Measurements from ENCODE around the gene BMPR1B. TPM values are rescaled to one million over a fixed set of nuclear protein-coding genes. Genes with fewer than 3 reads are reported as not detected.
"Not testable (repeated sequence)": the region's sequence is repeated elsewhere in the genome, so short reads cannot be mapped to it uniquely, and the experiment has no call there.

Gene BMPR1B
- total and polyA plus RNA-seq, 9 donors, result 6.6 to 21.1 (median 11.7) TPM

DNA sequence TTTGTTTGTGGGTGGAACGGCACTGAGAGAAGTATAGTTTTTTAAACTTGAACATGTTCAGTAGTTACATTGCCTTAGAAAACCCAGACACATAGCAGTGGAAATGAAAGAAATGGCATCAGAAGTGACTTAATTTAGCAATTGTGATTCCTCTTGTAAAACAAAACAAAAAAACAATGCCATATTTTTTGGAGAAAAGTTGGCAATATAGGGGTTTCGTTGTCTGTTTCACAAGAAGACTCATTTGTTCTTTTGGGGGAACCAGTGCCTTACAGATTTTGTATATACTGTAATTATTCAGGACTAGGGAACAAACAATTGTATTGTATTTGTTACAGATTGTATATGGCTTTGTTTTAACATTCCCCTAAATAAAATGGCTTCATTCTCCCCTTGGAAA is 400.3 kb downstream of the BMPR1B start:
- H3K9me3 ChIP-seq (replicated peaks; ENCODE audit: control insufficient read depth, low read depth, low read length), result no peaks in the 10 kb centered on the region
- H3K36me3 ChIP-seq (ENCODE audit: control insufficient read depth, insufficient read depth, low read length), result peaks cover 3% of the 10 kb centered on the region
- no peaks in the 10 kb centered on the region for H3K4me1 ChIP-seq (ENCODE audit: control insufficient read depth, insufficient read depth, low read length)
- WGBS (ENCODE audit: insufficient coverage), result no CpG with 5 or more reads among the region's 2 CpGs
- H3K27me3 ChIP-seq (ENCODE audit: control insufficient read depth, insufficient read depth, low read length), result no peaks in the 10 kb centered on the region
- H3K4me3 ChIP-seq (ENCODE audit: low read length), result no peak overlapping the region
- no peak overlapping the region for H3K27ac ChIP-seq (ENCODE audit: low read length)
- no peak for DNase-seq

DNA sequence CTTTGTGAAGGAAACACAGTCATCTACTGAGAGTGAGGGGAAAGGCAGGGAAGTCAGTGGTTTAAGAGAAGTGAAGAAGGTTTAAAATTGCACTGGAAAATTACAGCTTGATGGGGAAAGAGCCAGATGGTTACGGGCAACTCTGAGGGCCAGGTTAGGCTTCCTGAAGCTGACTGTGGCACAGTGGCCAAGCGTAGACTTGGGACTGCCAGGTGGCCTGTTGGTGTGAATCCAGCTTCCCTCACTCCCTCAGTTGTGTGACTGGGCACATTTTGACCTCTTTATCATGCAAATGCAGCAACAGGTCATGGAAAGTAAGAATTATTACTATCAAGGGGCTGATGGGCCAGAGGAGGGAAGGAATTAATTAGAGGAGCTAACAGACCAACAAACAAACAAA is 400.9 kb downstream of the BMPR1B start:
- WGBS (ENCODE audit: insufficient coverage), result 75% methylated on average over 1 of the region's 2 CpGs
- Histone ChIP-seq H3K36me3 (ENCODE audit: control insufficient read depth, insufficient read depth, low read length) (peaks cover 5% of the 10 kb centered on the region), H3K27me3 (ENCODE audit: control insufficient read depth, insufficient read depth, low read length) (no peaks in the 10 kb centered on the region), H3K4me3 (ENCODE audit: low read length) (no peak overlapping the region), H3K27ac (ENCODE audit: low read length) (no peak overlapping the region), H3K9me3 (replicated peaks; ENCODE audit: control insufficient read depth, low read depth, low read length) (no peaks in the 10 kb centered on the region), H3K4me1 (ENCODE audit: control insufficient read depth, insufficient read depth, low read length) (no peaks in the 10 kb centered on the region)
- DNase-seq, result no peak

- H3K36me3 ChIP-seq (ENCODE audit: control insufficient read depth, insufficient read depth, low read length), result peaks cover 5% of the 10 kb centered on the region
- no peak overlapping the region for H3K27ac ChIP-seq (ENCODE audit: low read length)
- WGBS (ENCODE audit: insufficient coverage), result 71% methylated on average over 4 of the region's 4 CpGs
- H3K4me1 ChIP-seq (ENCODE audit: control insufficient read depth, insufficient read depth, low read length), result no peaks in the 10 kb centered on the region
- no peaks in the 10 kb centered on the region for H3K27me3 ChIP-seq (ENCODE audit: control insufficient read depth, insufficient read depth, low read length)
- H3K9me3 ChIP-seq (replicated peaks; ENCODE audit: control insufficient read depth, low read depth, low read length), result no peaks in the 10 kb centered on the region
- no peak for DNase-seq
- no peak overlapping the region for H3K4me3 ChIP-seq (ENCODE audit: low read length)
These were observed 401.6 kb downstream of the BMPR1B start for GRCh38 chr4:95159384-95159783.

DNA sequence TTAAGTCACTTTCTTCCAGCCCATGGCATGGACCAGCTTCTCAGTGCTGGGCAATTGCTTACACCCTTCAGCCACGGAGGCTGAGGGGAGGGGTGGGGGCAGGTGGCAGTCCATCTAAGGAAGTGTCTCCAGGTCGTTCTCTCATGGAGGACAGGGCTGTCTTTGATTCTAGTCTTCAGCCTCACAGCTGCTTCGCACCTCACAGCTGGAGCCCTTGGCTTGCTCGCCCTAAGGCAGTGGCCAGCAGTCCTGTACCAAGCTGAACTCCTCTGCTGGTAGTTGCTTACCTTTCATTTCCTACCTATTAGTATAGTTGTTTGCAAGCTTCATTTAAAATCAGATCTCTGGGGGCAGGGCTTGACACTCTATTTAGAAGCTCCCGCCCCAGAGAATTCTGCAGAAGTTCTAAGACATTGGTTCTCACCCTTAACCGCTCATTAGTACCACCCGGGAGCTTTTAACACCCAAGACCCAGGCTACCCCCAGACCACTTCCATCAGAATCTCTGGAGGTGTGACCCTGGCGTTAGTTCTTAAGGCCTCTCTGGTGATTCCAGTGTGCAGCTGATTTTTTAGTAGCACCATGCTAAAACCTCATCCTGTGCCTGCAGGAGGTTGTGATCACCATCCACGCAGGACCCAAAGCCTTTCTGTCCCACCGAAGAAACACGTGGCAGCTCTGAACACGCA is 404.2 kb downstream of the BMPR1B start:
- 70% methylated on average over 3 of the region's 12 CpGs for WGBS (ENCODE audit: insufficient coverage)
- DNase-seq, result no peak

GRCh38 chr4:95162867-95163266 is 405.1 kb downstream of the BMPR1B start:
- Histone ChIP-seq H3K4me3 (ENCODE audit: low read length) (no peak overlapping the region), H3K36me3 (ENCODE audit: control insufficient read depth, insufficient read depth, low read length) (peaks cover 2% of the 10 kb centered on the region), H3K9me3 (replicated peaks; ENCODE audit: control insufficient read depth, low read depth, low read length) (no peaks in the 10 kb centered on the region), H3K4me1 (ENCODE audit: control insufficient read depth, insufficient read depth, low read length) (no peaks in the 10 kb centered on the region), H3K27me3 (ENCODE audit: control insufficient read depth, insufficient read depth, low read length) (no peaks in the 10 kb centered on the region), H3K27ac (ENCODE audit: low read length) (no peak overlapping the region)
- WGBS (ENCODE audit: insufficient coverage), result 86% methylated on average over 6 of the region's 6 CpGs
- no peak for DNase-seq

More for the DNA sequence above, 404.2 kb downstream of the BMPR1B start:
- Histone ChIP-seq H3K9me3 (replicated peaks; ENCODE audit: control insufficient read depth, low read depth, low read length) (no peaks in the 10 kb centered on the region), H3K36me3 (ENCODE audit: control insufficient read depth, insufficient read depth, low read length) (peaks cover 2% of the 10 kb centered on the region), H3K27me3 (ENCODE audit: control insufficient read depth, insufficient read depth, low read length) (no peaks in the 10 kb centered on the region), H3K27ac (ENCODE audit: low read length) (no peak overlapping the region), H3K4me3 (ENCODE audit: low read length) (no peak overlapping the region), H3K4me1 (ENCODE audit: control insufficient read depth, insufficient read depth, low read length) (no peaks in the 10 kb centered on the region)

- no CpG with 5 or more reads among the region's 3 CpGs for WGBS (ENCODE audit: insufficient coverage)
These were observed 408.3 kb downstream of the BMPR1B start for GRCh38 chr4:95165926-95166524.

DNA sequence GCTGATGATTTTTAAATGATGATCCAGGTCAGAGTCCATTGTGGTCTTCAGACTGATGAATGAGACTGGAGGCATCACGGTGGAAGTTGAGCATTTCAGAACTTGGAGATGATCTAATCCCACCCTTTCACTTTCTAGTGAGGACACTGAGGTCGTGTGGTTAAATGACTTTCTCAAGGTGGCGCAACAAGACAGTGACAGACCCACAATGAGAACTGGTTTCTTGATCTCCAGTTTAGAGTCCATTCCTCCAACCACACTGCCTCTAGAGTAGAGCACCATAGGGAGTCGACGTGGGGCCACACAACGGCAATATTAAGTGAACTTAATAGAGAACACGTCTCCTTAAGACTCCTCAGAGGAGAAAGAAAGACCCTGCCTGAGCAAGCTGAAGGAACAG is 410.1 kb downstream of the BMPR1B start:
- no peaks in the 10 kb centered on the region for H3K27me3 ChIP-seq (ENCODE audit: control insufficient read depth, insufficient read depth, low read length)
- 71% methylated on average over 2 of the region's 7 CpGs for WGBS (ENCODE audit: insufficient coverage)
- DNase-seq, result no peak
- H3K4me1 ChIP-seq (ENCODE audit: control insufficient read depth, insufficient read depth, low read length), result no peaks in the 10 kb centered on the region
- H3K9me3 ChIP-seq (replicated peaks; ENCODE audit: control insufficient read depth, low read depth, low read length), result no peaks in the 10 kb centered on the region
- no peak overlapping the region for H3K27ac ChIP-seq (ENCODE audit: low read length)
- peaks cover 2% of the 10 kb centered on the region for H3K36me3 ChIP-seq (ENCODE audit: control insufficient read depth, insufficient read depth, low read length)
- H3K4me3 ChIP-seq (ENCODE audit: low read length), result no peak overlapping the region

More at GRCh38 chr4:95165926-95166524, 408.3 kb downstream of the BMPR1B start:
- Histone ChIP-seq H3K27ac (ENCODE audit: low read length) (no peak overlapping the region), H3K36me3 (ENCODE audit: control insufficient read depth, insufficient read depth, low read length) (peaks cover 2% of the 10 kb centered on the region), H3K9me3 (replicated peaks; ENCODE audit: control insufficient read depth, low read depth, low read length) (no peaks in the 10 kb centered on the region), H3K4me3 (ENCODE audit: low read length) (no peak overlapping the region), H3K4me1 (ENCODE audit: control insufficient read depth, insufficient read depth, low read length) (no peaks in the 10 kb centered on the region), H3K27me3 (ENCODE audit: control insufficient read depth, insufficient read depth, low read length) (no peaks in the 10 kb centered on the region)
- peak; percentile 85 for DNase-seq

- WGBS (ENCODE audit: insufficient coverage), result 97% methylated on average over 5 of the region's 7 CpGs
These were observed 412.4 kb downstream of the BMPR1B start for GRCh38 chr4:95170176-95170575.

DNA sequence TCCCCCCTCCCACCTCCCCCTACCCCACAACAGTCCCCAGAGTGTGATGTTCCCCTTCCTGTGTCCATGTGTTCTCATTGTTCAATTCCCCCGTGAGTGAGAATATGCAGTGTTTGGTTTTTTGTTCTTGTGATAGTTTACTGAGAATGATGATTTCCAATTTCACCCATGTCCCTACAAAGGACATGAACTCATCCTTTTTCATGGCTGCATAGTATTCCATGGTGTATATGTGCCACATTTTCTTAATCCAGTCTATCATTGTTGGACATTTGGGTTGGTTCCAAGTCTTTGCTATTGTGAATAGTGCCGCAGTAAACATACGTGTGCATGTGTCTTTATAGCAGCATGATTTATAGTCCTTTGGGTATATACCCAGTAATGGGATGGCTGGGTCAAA is 413.6 kb downstream of the BMPR1B start:
- WGBS (ENCODE audit: insufficient coverage), result no CpG with 5 or more reads among the region's 3 CpGs

More at GRCh38 chr4:95170176-95170575, 412.4 kb downstream of the BMPR1B start:
- Histone ChIP-seq H3K27me3 (ENCODE audit: control insufficient read depth, insufficient read depth, low read length) (no peaks in the 10 kb centered on the region), H3K4me3 (ENCODE audit: low read length) (no peak overlapping the region), H3K27ac (ENCODE audit: low read length) (no peak overlapping the region), H3K4me1 (ENCODE audit: control insufficient read depth, insufficient read depth, low read length) (no peaks in the 10 kb centered on the region), H3K36me3 (ENCODE audit: control insufficient read depth, insufficient read depth, low read length) (no peaks in the 10 kb centered on the region), H3K9me3 (replicated peaks; ENCODE audit: control insufficient read depth, low read depth, low read length) (no peaks in the 10 kb centered on the region)
- no peak for DNase-seq

GRCh38 chr4:95178938-95179337 is 421.2 kb downstream of the BMPR1B start:
- Histone ChIP-seq H3K4me3 (ENCODE audit: low read length) (no peak overlapping the region), H3K4me1 (ENCODE audit: control insufficient read depth, insufficient read depth, low read length) (no peaks in the 10 kb centered on the region), H3K27me3 (ENCODE audit: control insufficient read depth, insufficient read depth, low read length) (no peaks in the 10 kb centered on the region), H3K9me3 (replicated peaks; ENCODE audit: control insufficient read depth, low read depth, low read length) (no peaks in the 10 kb centered on the region), H3K36me3 (ENCODE audit: control insufficient read depth, insufficient read depth, low read length) (no peaks in the 10 kb centered on the region), H3K27ac (ENCODE audit: low read length) (no peak overlapping the region)
- no peak for DNase-seq
- no CpG with 5 or more reads among the region's 2 CpGs for WGBS (ENCODE audit: insufficient coverage)

More for the DNA sequence above, 413.6 kb downstream of the BMPR1B start:
- H3K4me1 ChIP-seq (ENCODE audit: control insufficient read depth, insufficient read depth, low read length); DNase-seq; H3K9me3 ChIP-seq (replicated peaks; ENCODE audit: control insufficient read depth, low read depth, low read length); H3K27me3 ChIP-seq (ENCODE audit: control insufficient read depth, insufficient read depth, low read length); H3K27ac ChIP-seq (ENCODE audit: low read length); H3K4me3 ChIP-seq (ENCODE audit: low read length); H3K36me3 ChIP-seq (ENCODE audit: control insufficient read depth, insufficient read depth, low read length): not testable (repeated sequence)
